GM12878 (cell line): ENCODE measurements around the gene ROPN1B.

ENCODE experiments used
- CEBPB ChIP-seq, 2 experiments: fragments of 150-350 bp in 1 of 2; IDR thresholded peaks; 2 replicates each; pipeline ENCODE4 v1.6.1; 2012 to 2014; ENCODE audit warnings: low read depth in 2 of 2, low read length in 2 of 2, borderline replicate concordance in 1 of 2, inconsistent platforms in 1 of 2
- CTCF ChIP-seq, 3 experiments: IDR thresholded peaks in 2 of 3; conservative IDR thresholded peaks in 1 of 3; 2 replicates each; pipeline ENCODE4 v1.5.1; 2011; ENCODE audit warnings: low read depth in 3 of 3, low read length in 3 of 3, mild to moderate bottlenecking in 3 of 3, control low read depth in 2 of 3, moderate library complexity in 2 of 3, inconsistent platforms in 1 of 3, mixed read lengths in 1 of 3; ENCODE audit not compliant: control insufficient read depth in 2 of 3, insufficient read depth in 1 of 3; ENCODE audit errors: extremely low read depth in 1 of 3
- REST ChIP-seq: IDR thresholded peaks from 2 replicates; pipeline ENCODE4 v1.6.1; 2012; ENCODE audit warnings: mild to moderate bottlenecking, low read depth, low read length
- SUZ12 ChIP-seq: fragments of 200-600 bp; sonication (generic); IDR thresholded peaks from one replicate; pipeline ENCODE4 v1.6.1; 2018; ENCODE audit warnings: antibody characterized with exemption, mild to moderate bottlenecking; ENCODE audit not compliant: unreplicated experiment

GRCh38 chr3:126031981-126032471 is 63.0 kb downstream of the ROPN1B start:
- no peak for TF ChIP-seq CTCF (IDR thresholded peaks at IDR 0.05 in 2 of 3, conservative IDR thresholded peaks at IDR 0.05 in 1 of 3; ENCODE audit: control insufficient read depth in 2 of 3, extremely low read depth in 1 of 3, insufficient read depth in 1 of 3, low read depth in 3 of 3, low read length in 3 of 3)
- TF ChIP-seq REST: no peak
- no peak for TF ChIP-seq CEBPB (IDR thresholded peaks at IDR 0.05; ENCODE audit: borderline replicate concordance in 1 of 2, low read depth in 2 of 2, low read length in 2 of 2)
- no peak for TF ChIP-seq SUZ12
